K562 (cell line): Measurements from ENCODE around the gene MTF1. TPM values are rescaled to one million over a fixed set of nuclear protein-coding genes. Genes with fewer than 3 reads are reported as not detected.

Experiments
- ATF7 ChIP-seq: fragments of 450-650 bp; IDR thresholded peaks from 2 replicates; pipeline ENCODE4 v1.7.1; 2014; ENCODE audit warnings: mild to moderate bottlenecking, moderate library complexity
- HNRNPH1 ChIP-seq: fragments of 200-400 bp; formaldehyde crosslinking; optimal IDR thresholded peaks from 2 replicates; pipeline ENCODE3; 2017; ENCODE audit warnings: low read depth, mild to moderate bottlenecking, low read length, moderate library complexity
- KDM4B ChIP-seq, 2 experiments: fragments of 450-650 bp in 1 of 2; sonication (generic) in 1 of 2; IDR thresholded peaks; 2 replicates each; pipeline ENCODE4 v1.6.1; 2016 to 2017; ENCODE audit warnings: borderline replicate concordance in 2 of 2, antibody characterized with exemption in 1 of 2, low read depth in 1 of 2, mild to moderate bottlenecking in 1 of 2
- MEF2D ChIP-seq: conservative IDR thresholded peaks from 2 replicates; pipeline ENCODE4 v1.6.1; 2016; ENCODE audit warnings: low read depth, missing genetic modification characterization, missing compliant biosample characterization
- MYBL2 ChIP-seq, 2 experiments: fragments of 450-650 bp in 1 of 2; sonication (generic) in 1 of 2; formaldehyde crosslinking in 1 of 2; IDR thresholded peaks; 2 replicates each; pipeline versions ENCODE4 v1.6.1 to v1.8.1; 2017 to 2022; ENCODE audit warnings: borderline replicate concordance in 1 of 2, inconsistent platforms in 1 of 2, low read depth in 1 of 2, mild to moderate bottlenecking in 1 of 2, missing genetic modification reagents in 1 of 2, moderate library complexity in 1 of 2
- MYC ChIP-seq, 2 experiments: fragments of 250-450 bp in 1 of 2; sonication (Bioruptor Pico) in 1 of 2; IDR thresholded peaks; 2 replicates each; pipeline versions ENCODE4 v1.5.1 to v1.6.1; 2012 to 2021; ENCODE audit warnings: low read depth in 2 of 2, borderline replicate concordance in 1 of 2, improper control_type of control experiment in 1 of 2, low read length in 1 of 2, mild to moderate bottlenecking in 1 of 2, moderate library complexity in 1 of 2
- NFE2L1 ChIP-seq: fragments of 450-650 bp; IDR thresholded peaks from 2 replicates; pipeline ENCODE4 v1.6.1; 2016; ENCODE audit warnings: missing genetic modification characterization, low read depth, mild to moderate bottlenecking, missing compliant biosample characterization, moderate library complexity, borderline replicate concordance
- NFYB ChIP-seq: IDR thresholded peaks from 2 replicates; pipeline ENCODE4 v1.6.1; 2011; ENCODE audit warnings: mild to moderate bottlenecking, moderate library complexity; ENCODE audit not compliant: insufficient read length; ENCODE audit errors: extremely low read depth
- POLR2B ChIP-seq: fragments of 450-650 bp; IDR thresholded peaks from 2 replicates; pipeline ENCODE4 v1.6.1; 2018; ENCODE audit warnings: low read depth; ENCODE audit not compliant: partially characterized antibody
- RBM34 ChIP-seq: fragments of 200-400 bp; formaldehyde crosslinking; IDR thresholded peaks from 2 replicates; pipeline ENCODE4 v1.6.1; 2018; ENCODE audit warnings: low read length, borderline replicate concordance; ENCODE audit not compliant: insufficient read depth
- RFX1 ChIP-seq: fragments of 450-650 bp; IDR thresholded peaks from 2 replicates; pipeline ENCODE4 v1.6.1; 2016; ENCODE audit warnings: mild to moderate bottlenecking, moderate library complexity
- SREBF2 ChIP-seq: sonication (generic); formaldehyde crosslinking; IDR thresholded peaks from 2 replicates; pipeline ENCODE4 v1.4.0; 2020; ENCODE audit warnings: mild to moderate bottlenecking, missing genetic modification reagents
- ZBED1 ChIP-seq: IDR thresholded peaks from 2 replicates; pipeline ENCODE4 v1.6.1; 2014
- ZBTB11 ChIP-seq, 3 experiments: fragments of 200-800 bp in 1 of 3; fragments of 250-450 bp in 1 of 3; fragments of 450-650 bp in 1 of 3; sonication (Bioruptor Pico) in 1 of 3; sonication (Bioruptor generic) in 1 of 3; formaldehyde crosslinking in 1 of 3; IDR thresholded peaks; 2 replicates each; pipeline versions ENCODE4 v1.6.1 to v1.8.0; 2016 to 2022; ENCODE audit warnings: mild to moderate bottlenecking in 2 of 3, missing genetic modification characterization in 2 of 3, missing compliant biosample characterization in 1 of 3, moderate library complexity in 1 of 3
- ZEB2 ChIP-seq: fragments of 450-650 bp; IDR thresholded peaks from 2 replicates; pipeline ENCODE4 v1.6.1; 2016
- polyA plus RNA-seq, 8 experiments: library from polyadenylated mRNA; depleted of rRNA in 4 of 8; stranded (reverse) in 5 of 8; unstranded in 3 of 8; fragments of >200 nt; fragmentation: Nextera tagmentation in 2 of 8; fragmentation: Illumina TruSeq in 1 of 8; extraction: Ambion mirVana in 2 of 8; extraction: Trizol in 1 of 8; gene quantifications; 2 replicates each; pipeline versions ENCODE4 v1.2.1 to v1.2.3, GENCODE V29; 2011 to 2014; ENCODE audit warnings: inconsistent platforms in 1 of 8, missing spikeins in 1 of 8
- total RNA-seq, 7 experiments: library from RNA; depleted of rRNA in 6 of 7; stranded (reverse); fragments of >200 nt in 6 of 7; fragmentation: Illumina TruSeq in 2 of 7; extraction: Trizol in 2 of 7; gene quantifications; 2 replicates each; pipeline versions ENCODE4 v1.2.1 to v1.2.3, GENCODE V29; 2011 to 2021; ENCODE audit warnings: low replicate concordance in 1 of 7
- TF ChIP-seq, protein P1 (sequence below): sonication (generic); formaldehyde crosslinking; IDR thresholded peaks from 2 replicates; pipeline ENCODE4 v1.9.0; 2022; ENCODE audit warnings: mild to moderate bottlenecking, missing genetic modification reagents
- TF ChIP-seq, protein P2 (sequence below): IDR thresholded peaks from 2 replicates; pipeline ENCODE4 v1.6.1; 2011; ENCODE audit not compliant: insufficient read length; ENCODE audit errors: extremely low read depth
- TF ChIP-seq, protein P3 (sequence below): sonication (generic); IDR thresholded peaks from 2 replicates; pipeline ENCODE4 v1.6.1; 2016

Gene MTF1
- total and polyA plus RNA-seq, 9 of the 15 experiments (the other 6 are each of a cell fraction or from before 2014, with no cell fraction given) = 1.1 to 12.2 (median 4.3) TPM

GRCh38 chr1:37859507-37860345 lies at the start of gene MTF1 (continued):
- TF ChIP-seq KDM4B (IDR thresholded peaks at IDR 0.05; ENCODE audit: borderline replicate concordance in 2 of 2, low read depth in 1 of 2) (peak in 1 of 2 experiments; percentile 99; a peak in 2 of 4 replicates), HNRNPH1 (no peak), MYBL2 (IDR thresholded peaks at IDR 0.05; ENCODE audit: low read depth) (no peak), MYBL2 (CRISPR knock-in tag; IDR thresholded peaks at IDR 0.05; ENCODE audit: borderline replicate concordance) (no peak), RBM34 (no peak), POLR2B (peak; percentile 86), NFYB (peak; percentile 92), MEF2D (tag) (no peak), ZEB2 (0 out of 2 replicates have a peak, but pooled peaks have one; percentile 15), MYC (IDR thresholded peaks at IDR 0.05; ENCODE audit: low read depth, low read length) (peak; percentile 96), MYC (CRISPR knock-in tag; IDR thresholded peaks at IDR 0.05; ENCODE audit: borderline replicate concordance, low read depth) (peak; percentile 98), ZBTB11 (CRISPR knock-in tag; IDR thresholded peaks at IDR 0.05) (peak in 2 of 3 experiments; percentile 15 to 76; a peak in 2 of 6 replicates), ATF7 (peak; percentile 83), NFE2L1 (tag) (no peak), RFX1 (no peak), ZBED1 (0 out of 2 replicates have a peak, but pooled peaks have one; percentile 61), SREBF2 (CRISPR knock-in tag) (no peak)
- TF ChIP-seq, protein P1, sequence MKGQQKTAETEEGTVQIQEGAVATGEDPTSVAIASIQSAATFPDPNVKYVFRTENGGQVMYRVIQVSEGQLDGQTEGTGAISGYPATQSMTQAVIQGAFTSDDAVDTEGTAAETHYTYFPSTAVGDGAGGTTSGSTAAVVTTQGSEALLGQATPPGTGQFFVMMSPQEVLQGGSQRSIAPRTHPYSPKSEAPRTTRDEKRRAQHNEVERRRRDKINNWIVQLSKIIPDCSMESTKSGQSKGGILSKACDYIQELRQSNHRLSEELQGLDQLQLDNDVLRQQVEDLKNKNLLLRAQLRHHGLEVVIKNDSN = peak; percentile 73
- TF ChIP-seq, protein P2, sequence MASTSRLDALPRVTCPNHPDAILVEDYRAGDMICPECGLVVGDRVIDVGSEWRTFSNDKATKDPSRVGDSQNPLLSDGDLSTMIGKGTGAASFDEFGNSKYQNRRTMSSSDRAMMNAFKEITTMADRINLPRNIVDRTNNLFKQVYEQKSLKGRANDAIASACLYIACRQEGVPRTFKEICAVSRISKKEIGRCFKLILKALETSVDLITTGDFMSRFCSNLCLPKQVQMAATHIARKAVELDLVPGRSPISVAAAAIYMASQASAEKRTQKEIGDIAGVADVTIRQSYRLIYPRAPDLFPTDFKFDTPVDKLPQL = no peak
- TF ChIP-seq, protein P3, sequence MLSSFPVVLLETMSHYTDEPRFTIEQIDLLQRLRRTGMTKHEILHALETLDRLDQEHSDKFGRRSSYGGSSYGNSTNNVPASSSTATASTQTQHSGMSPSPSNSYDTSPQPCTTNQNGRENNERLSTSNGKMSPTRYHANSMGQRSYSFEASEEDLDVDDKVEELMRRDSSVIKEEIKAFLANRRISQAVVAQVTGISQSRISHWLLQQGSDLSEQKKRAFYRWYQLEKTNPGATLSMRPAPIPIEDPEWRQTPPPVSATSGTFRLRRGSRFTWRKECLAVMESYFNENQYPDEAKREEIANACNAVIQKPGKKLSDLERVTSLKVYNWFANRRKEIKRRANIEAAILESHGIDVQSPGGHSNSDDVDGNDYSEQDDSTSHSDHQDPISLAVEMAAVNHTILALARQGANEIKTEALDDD = no peak
